Stomach (tissue), 4 donors: ENCODE results near the gene NME4.

Experiments
- POLR2A ChIP-seq, 4 donors: fragments of 450-650 bp; IDR thresholded peaks; one replicate each; pipeline ENCODE4 v1.6.1; 2016; ENCODE audit warnings: antibody characterized with exemption in 4 of 4, control low read depth in 2 of 4, mild to moderate bottlenecking in 1 of 4, moderate library complexity in 1 of 4
- POLR2AphosphoS5 ChIP-seq, 3 donors: sonication (generic); formaldehyde crosslinking; IDR thresholded peaks; one replicate each; pipeline ENCODE4 v1.6.1; 2016; ENCODE audit warnings: antibody characterized with exemption in 3 of 3
- TF ChIP-seq, protein P1 (sequence below), 7 experiments: fragments of 450-650 bp in 4 of 7; fragments of 200-600 bp in 3 of 7; sonication (generic) in 3 of 7; IDR thresholded peaks; one replicate each; pipeline ENCODE4 v1.5.1; 2016 to 2019; ENCODE audit warnings: antibody characterized with exemption in 7 of 7, control low read depth in 2 of 7, mild to moderate bottlenecking in 1 of 7

DNA sequence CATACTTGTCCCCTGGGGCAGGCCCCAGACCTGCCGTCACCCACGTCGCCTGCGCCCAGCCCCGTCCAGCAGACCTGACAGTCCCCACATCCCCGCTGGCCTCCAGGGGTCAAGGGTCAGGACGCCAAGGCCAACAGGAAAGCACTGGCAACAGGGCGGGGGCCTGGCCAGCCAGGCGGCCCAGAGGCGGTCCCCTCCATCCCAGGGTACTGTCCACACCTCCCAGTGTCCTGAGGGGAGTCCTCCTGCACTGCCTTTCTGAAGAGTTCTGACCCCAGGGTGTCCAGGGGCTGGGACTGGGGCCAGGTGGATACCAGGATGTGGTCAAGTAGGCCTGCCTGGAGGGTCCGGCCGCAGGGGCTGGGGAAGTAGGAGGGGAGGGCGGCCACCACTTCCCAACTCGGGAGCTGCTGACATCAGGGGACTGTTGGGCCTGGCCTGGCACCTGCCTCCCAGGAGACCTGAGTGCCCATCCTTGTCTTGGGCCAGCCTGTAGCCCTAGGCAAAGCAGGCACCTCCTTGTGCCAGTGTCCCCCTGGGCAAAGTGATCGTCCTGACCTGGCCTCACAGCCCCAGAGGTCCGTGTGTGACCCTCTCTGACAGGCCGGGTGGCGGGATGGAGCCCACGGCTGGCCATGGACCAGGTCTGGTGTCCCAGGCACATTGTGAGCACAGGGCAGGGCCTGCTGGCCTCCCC is 37.8 kb upstream of the NME4 start:
- no peak for TF ChIP-seq POLR2A (IDR thresholded peaks at IDR 0.05)
- TF ChIP-seq, protein P1, sequence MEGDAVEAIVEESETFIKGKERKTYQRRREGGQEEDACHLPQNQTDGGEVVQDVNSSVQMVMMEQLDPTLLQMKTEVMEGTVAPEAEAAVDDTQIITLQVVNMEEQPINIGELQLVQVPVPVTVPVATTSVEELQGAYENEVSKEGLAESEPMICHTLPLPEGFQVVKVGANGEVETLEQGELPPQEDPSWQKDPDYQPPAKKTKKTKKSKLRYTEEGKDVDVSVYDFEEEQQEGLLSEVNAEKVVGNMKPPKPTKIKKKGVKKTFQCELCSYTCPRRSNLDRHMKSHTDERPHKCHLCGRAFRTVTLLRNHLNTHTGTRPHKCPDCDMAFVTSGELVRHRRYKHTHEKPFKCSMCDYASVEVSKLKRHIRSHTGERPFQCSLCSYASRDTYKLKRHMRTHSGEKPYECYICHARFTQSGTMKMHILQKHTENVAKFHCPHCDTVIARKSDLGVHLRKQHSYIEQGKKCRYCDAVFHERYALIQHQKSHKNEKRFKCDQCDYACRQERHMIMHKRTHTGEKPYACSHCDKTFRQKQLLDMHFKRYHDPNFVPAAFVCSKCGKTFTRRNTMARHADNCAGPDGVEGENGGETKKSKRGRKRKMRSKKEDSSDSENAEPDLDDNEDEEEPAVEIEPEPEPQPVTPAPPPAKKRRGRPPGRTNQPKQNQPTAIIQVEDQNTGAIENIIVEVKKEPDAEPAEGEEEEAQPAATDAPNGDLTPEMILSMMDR (IDR thresholded peaks at IDR 0.05): no peak
- no peak for TF ChIP-seq POLR2AphosphoS5 (IDR thresholded peaks at IDR 0.05)
